Spleen (tissue), 7 donors: ENCODE results near the gene RC3H1.

Experiments
- POLR2A ChIP-seq, 3 donors: fragments of 450-650 bp; IDR thresholded peaks; one replicate each; pipeline ENCODE4 v1.5.1; 2017; ENCODE audit warnings: antibody characterized with exemption in 3 of 3, mild to moderate bottlenecking in 1 of 3
- POLR2AphosphoS5 ChIP-seq, 3 donors: sonication (generic); formaldehyde crosslinking; IDR thresholded peaks; one replicate each; pipeline ENCODE4 v1.5.1; 2017; ENCODE audit warnings: antibody characterized with exemption in 3 of 3
- TF ChIP-seq, protein P1 (sequence below), 11 experiments: fragments of 200-600 bp in 7 of 11; fragments of 450-650 bp in 4 of 11; sonication (generic) in 4 of 11; IDR thresholded peaks in 8 of 11; conservative IDR thresholded peaks in 3 of 11; 1 replicate in 7 of 11; 2 replicates in 4 of 11; pipeline versions ENCODE4 v1.4.0 to v1.8.0; 2016 to 2021; ENCODE audit warnings: antibody characterized with exemption in 11 of 11, inconsistent platforms in 4 of 11, mild to moderate bottlenecking in 1 of 11
- donor health status: DM: no; HTN: no; CAD: no; lungs with moderate emphysema.
- donor health status: DM: no; HTN: no; CAD: no.
- donor health status: DM: no; HTN: no; CAD: no.

DNA sequence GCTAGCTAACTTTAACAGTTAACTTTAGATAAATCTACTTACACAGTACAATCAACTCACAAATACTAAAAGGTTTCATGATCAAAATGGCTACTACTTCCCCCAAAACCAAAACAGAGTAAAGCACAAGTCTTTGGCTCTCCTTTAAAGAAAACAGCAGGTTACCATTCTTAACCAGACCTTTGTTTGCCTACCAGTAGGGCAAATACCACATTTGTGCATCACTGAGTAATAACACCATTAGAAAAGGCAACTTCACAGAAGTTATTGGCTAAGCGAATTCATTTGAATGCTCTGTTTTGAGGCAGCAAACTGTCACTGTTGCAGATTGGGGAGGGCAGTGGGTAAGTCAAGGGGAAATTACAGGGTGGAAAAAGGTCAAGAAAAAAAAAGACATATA lies 87.7 kb downstream of the RC3H1 start:
- TF ChIP-seq, protein P1, sequence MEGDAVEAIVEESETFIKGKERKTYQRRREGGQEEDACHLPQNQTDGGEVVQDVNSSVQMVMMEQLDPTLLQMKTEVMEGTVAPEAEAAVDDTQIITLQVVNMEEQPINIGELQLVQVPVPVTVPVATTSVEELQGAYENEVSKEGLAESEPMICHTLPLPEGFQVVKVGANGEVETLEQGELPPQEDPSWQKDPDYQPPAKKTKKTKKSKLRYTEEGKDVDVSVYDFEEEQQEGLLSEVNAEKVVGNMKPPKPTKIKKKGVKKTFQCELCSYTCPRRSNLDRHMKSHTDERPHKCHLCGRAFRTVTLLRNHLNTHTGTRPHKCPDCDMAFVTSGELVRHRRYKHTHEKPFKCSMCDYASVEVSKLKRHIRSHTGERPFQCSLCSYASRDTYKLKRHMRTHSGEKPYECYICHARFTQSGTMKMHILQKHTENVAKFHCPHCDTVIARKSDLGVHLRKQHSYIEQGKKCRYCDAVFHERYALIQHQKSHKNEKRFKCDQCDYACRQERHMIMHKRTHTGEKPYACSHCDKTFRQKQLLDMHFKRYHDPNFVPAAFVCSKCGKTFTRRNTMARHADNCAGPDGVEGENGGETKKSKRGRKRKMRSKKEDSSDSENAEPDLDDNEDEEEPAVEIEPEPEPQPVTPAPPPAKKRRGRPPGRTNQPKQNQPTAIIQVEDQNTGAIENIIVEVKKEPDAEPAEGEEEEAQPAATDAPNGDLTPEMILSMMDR (IDR thresholded peaks at IDR 0.05 in 8 of 11, conservative IDR thresholded peaks at IDR 0.05 in 3 of 11): no peak
- TF ChIP-seq POLR2AphosphoS5 (IDR thresholded peaks at IDR 0.05): no peak
- TF ChIP-seq POLR2A (IDR thresholded peaks at IDR 0.05): no peak
